DOHH2 (cell line): ENCODE results near the gene MEGF11.
A peak's percentile ranks its signal among the peaks of the same experiment; 100 is the strongest.
"Not testable (repeated sequence)": the region's sequence is repeated elsewhere in the genome, so short reads cannot be mapped to it uniquely, and the experiment has no call there.

Experiments
- H3F3A ChIP-seq: fragments of 200-600 bp; sonication (generic), shearing (Covaris generic); 2 replicates; pipeline ENCODE4 v1.6.0; 2016; ENCODE audit warnings: antibody characterized with exemption, mild to moderate bottlenecking; ENCODE audit not compliant: control insufficient read depth, insufficient read depth
- H3K27ac ChIP-seq: fragments of 200-600 bp; sonication (generic); 2 replicates; pipeline ENCODE4 v1.5.1; 2014; ENCODE audit warnings: low read depth, mild to moderate bottlenecking, low read length, moderate library complexity
- H3K27me3 ChIP-seq: fragments of 200-600 bp; sonication (generic); 2 replicates; pipeline ENCODE4 v1.6.1; 2014; ENCODE audit warnings: mild to moderate bottlenecking, low read length, mixed read lengths; ENCODE audit not compliant: control insufficient read depth
- H3K36me3 ChIP-seq: fragments of 200-600 bp; sonication (generic); 2 replicates; pipeline ENCODE4 v1.6.1; 2014; ENCODE audit warnings: mild to moderate bottlenecking, low read length, moderate library complexity, mixed read lengths; ENCODE audit not compliant: control insufficient read depth
- H3K4me1 ChIP-seq: fragments of 200-600 bp; sonication (generic); 2 replicates; pipeline ENCODE4 v1.6.1; 2014; ENCODE audit warnings: mild to moderate bottlenecking, low read length, mixed read lengths; ENCODE audit not compliant: control insufficient read depth
- H3K4me2 ChIP-seq: fragments of 200-600 bp; sonication (generic); 2 replicates; pipeline ENCODE4 v1.6.0; 2014; ENCODE audit warnings: mild to moderate bottlenecking, low read length, moderate library complexity
- H3K4me3 ChIP-seq: fragments of 200-600 bp; sonication (generic); 2 replicates; pipeline ENCODE4 v1.5.1; 2014; ENCODE audit warnings: mild to moderate bottlenecking, low read length, mixed read lengths
- H3K79me2 ChIP-seq: fragments of 200-600 bp; sonication (generic); 2 replicates; pipeline ENCODE4 v1.6.1; 2014; ENCODE audit warnings: mild to moderate bottlenecking, low read length, mixed read lengths; ENCODE audit not compliant: control insufficient read depth
- H3K9me2 ChIP-seq: fragments of 200-600 bp; sonication (generic); replicated peaks from 2 replicates; pipeline ENCODE4 v1.6.1; 2014; ENCODE audit warnings: mild to moderate bottlenecking, low read length, mixed read lengths; ENCODE audit not compliant: control insufficient read depth
- H3K9me3 ChIP-seq: fragments of 200-600 bp; sonication (generic); 2 replicates; pipeline ENCODE4 v1.6.1; 2014; ENCODE audit warnings: antibody characterized with exemption, low read length, mixed read lengths; ENCODE audit not compliant: control insufficient read depth, insufficient read depth
- H4K20me1 ChIP-seq: fragments of 200-600 bp; sonication (generic); 2 replicates; pipeline ENCODE4 v1.6.0; 2014; ENCODE audit warnings: low read depth, mild to moderate bottlenecking, antibody characterized with exemption, low read length, moderate library complexity; ENCODE audit not compliant: control insufficient read depth, insufficient read depth
- CTCF ChIP-seq: fragments of 200-600 bp; sonication (generic); IDR thresholded peaks from one replicate; pipeline ENCODE4 v1.5.1; 2014; ENCODE audit warnings: antibody characterized with exemption, mild to moderate bottlenecking, low read depth, low read length; ENCODE audit not compliant: poor library complexity, severe bottlenecking
- EZH2phosphoT487 ChIP-seq: fragments of 200-600 bp; sonication (generic); IDR thresholded peaks from 2 replicates; pipeline ENCODE4 v1.6.1; 2017; ENCODE audit warnings: borderline replicate concordance, mild to moderate bottlenecking, antibody characterized with exemption, low read length, moderate library complexity, mixed read lengths

MEGF11 gene

GRCh38 chr15:65979316-65979715, 274.2 kb downstream of the MEGF11 start:
- Histone ChIP-seq H3F3A (no peaks in the 10 kb centered on the region), H3K4me2 (peak overlapping the region; percentile 64)

GRCh38 chr15:65978110-65978509, 275.4 kb downstream of the MEGF11 start:
- Histone ChIP-seq H3K9me3 (no peaks in the 10 kb centered on the region), H3K79me2 (no peaks in the 10 kb centered on the region), H3K36me3 (peaks cover 43% of the 10 kb centered on the region), H3K27ac (no peak overlapping the region), H3F3A (no peaks in the 10 kb centered on the region; the same call in 1 of the 2 replicates), H3K4me2 (no peak overlapping the region), H4K20me1 (peaks cover 5% of the 10 kb centered on the region; the same call in 1 of the 2 replicates), H3K4me3 (no peak overlapping the region), H3K4me1 (peaks cover 48% of the 10 kb centered on the region), H3K9me2 (no peaks in the 10 kb centered on the region), H3K27me3 (no peaks in the 10 kb centered on the region)
- TF ChIP-seq EZH2phosphoT487 (no peak), CTCF (no peak)

More at GRCh38 chr15:65979316-65979715, 274.2 kb downstream of the MEGF11 start:
- H3K36me3 ChIP-seq = peaks cover 43% of the 10 kb centered on the region
- no peaks in the 10 kb centered on the region for H3K9me3 ChIP-seq
- peaks cover 51% of the 10 kb centered on the region for H3K4me1 ChIP-seq
- peaks cover 11% of the 10 kb centered on the region for H4K20me1 ChIP-seq
- no peaks in the 10 kb centered on the region for H3K27me3 ChIP-seq
- peak overlapping the region; percentile 41 for H3K4me3 ChIP-seq
- H3K27ac ChIP-seq = peak overlapping the region; percentile 31
- no peak for TF ChIP-seq EZH2phosphoT487
- no peak for TF ChIP-seq CTCF
- H3K79me2 ChIP-seq = no peaks in the 10 kb centered on the region
- H3K9me2 ChIP-seq = no peaks in the 10 kb centered on the region

GRCh38 chr15:65976196-65976595, 277.4 kb downstream of the MEGF11 start:
- not testable (repeated sequence) for H3K9me3 ChIP-seq, H3F3A ChIP-seq, H3K9me2 ChIP-seq, H3K4me2 ChIP-seq, H3K27ac ChIP-seq, H3K79me2 ChIP-seq, H3K4me3 ChIP-seq, H3K27me3 ChIP-seq, H4K20me1 ChIP-seq
- Histone ChIP-seq H3K36me3 (peaks cover 43% of the 10 kb centered on the region), H3K4me1 (peaks cover 29% of the 10 kb centered on the region)

GRCh38 chr15:65971741-65971995, 281.9 kb downstream of the MEGF11 start:
- Histone ChIP-seq H3K4me3 (no peak overlapping the region), H3K27me3 (no peaks in the 10 kb centered on the region), H3K9me3 (no peaks in the 10 kb centered on the region), H4K20me1 (no peaks in the 10 kb centered on the region), H3K4me1 (no peaks in the 10 kb centered on the region), H3K27ac (no peak overlapping the region), H3K79me2 (no peaks in the 10 kb centered on the region), H3F3A (no peaks in the 10 kb centered on the region; the same call in 1 of the 2 replicates), H3K4me2 (no peak overlapping the region), H3K9me2 (no peaks in the 10 kb centered on the region), H3K36me3 (peaks cover 52% of the 10 kb centered on the region)
- no peak for TF ChIP-seq EZH2phosphoT487
- TF ChIP-seq CTCF = no peak
